ENCODE results near the gene PLEKHG3.

DNA sequence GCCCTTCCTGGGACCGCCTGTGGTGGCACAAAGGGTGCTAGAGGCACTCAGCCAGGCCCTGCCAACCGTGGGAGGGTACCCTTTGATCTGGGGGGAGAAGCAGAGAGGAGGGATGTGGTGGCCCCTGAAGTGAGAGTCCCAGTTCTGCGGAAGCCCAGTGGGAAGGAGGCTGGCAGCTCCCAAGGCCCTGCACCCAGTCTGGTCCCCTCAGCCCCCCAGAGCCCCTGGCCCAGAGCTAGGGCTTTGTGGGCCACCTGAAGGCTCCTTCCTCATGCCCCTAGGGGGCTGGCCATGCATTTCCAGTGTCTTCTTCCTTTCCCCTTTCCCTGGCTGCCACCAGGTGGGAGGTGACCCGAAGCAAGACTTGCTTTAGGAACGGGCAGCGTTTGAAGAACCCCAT, 44.3 kb downstream of the PLEKHG3 start:
- no peak for TF ChIP-seq EP300 (IDR thresholded peaks at IDR 0.05; ENCODE audit: borderline replicate concordance)
- TF ChIP-seq CREB1 (IDR thresholded peaks at IDR 0.05; ENCODE audit: low read depth), result no peak
- no peak for TF ChIP-seq RAD21 (IDR thresholded peaks at IDR 0.05; ENCODE audit: low read depth)
- no peak for TF ChIP-seq EGR1 (IDR thresholded peaks at IDR 0.05)
- TF ChIP-seq FOXM1 (IDR thresholded peaks at IDR 0.05; ENCODE audit: borderline replicate concordance, low read depth), result no peak
- TF ChIP-seq TAF1 (IDR thresholded peaks at IDR 0.05; ENCODE audit: low read depth), result no peak
- no peak for TF ChIP-seq YY1 (IDR thresholded peaks at IDR 0.05; ENCODE audit: low read depth)
- TF ChIP-seq, protein P1, sequence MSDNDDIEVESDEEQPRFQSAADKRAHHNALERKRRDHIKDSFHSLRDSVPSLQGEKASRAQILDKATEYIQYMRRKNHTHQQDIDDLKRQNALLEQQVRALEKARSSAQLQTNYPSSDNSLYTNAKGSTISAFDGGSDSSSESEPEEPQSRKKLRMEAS (IDR thresholded peaks at IDR 0.05), result no peak
- no peak for TF ChIP-seq TCF12 (IDR thresholded peaks at IDR 0.05; ENCODE audit: low read depth)
- no peak for TF ChIP-seq NFIC (IDR thresholded peaks at IDR 0.05)
- TF ChIP-seq CEBPB (IDR thresholded peaks at IDR 0.05), result no peak
- no peak for TF ChIP-seq TEAD4 (IDR thresholded peaks at IDR 0.05)
- TF ChIP-seq USF1 (IDR thresholded peaks at IDR 0.05), result no peak
- TF ChIP-seq, protein P2, sequence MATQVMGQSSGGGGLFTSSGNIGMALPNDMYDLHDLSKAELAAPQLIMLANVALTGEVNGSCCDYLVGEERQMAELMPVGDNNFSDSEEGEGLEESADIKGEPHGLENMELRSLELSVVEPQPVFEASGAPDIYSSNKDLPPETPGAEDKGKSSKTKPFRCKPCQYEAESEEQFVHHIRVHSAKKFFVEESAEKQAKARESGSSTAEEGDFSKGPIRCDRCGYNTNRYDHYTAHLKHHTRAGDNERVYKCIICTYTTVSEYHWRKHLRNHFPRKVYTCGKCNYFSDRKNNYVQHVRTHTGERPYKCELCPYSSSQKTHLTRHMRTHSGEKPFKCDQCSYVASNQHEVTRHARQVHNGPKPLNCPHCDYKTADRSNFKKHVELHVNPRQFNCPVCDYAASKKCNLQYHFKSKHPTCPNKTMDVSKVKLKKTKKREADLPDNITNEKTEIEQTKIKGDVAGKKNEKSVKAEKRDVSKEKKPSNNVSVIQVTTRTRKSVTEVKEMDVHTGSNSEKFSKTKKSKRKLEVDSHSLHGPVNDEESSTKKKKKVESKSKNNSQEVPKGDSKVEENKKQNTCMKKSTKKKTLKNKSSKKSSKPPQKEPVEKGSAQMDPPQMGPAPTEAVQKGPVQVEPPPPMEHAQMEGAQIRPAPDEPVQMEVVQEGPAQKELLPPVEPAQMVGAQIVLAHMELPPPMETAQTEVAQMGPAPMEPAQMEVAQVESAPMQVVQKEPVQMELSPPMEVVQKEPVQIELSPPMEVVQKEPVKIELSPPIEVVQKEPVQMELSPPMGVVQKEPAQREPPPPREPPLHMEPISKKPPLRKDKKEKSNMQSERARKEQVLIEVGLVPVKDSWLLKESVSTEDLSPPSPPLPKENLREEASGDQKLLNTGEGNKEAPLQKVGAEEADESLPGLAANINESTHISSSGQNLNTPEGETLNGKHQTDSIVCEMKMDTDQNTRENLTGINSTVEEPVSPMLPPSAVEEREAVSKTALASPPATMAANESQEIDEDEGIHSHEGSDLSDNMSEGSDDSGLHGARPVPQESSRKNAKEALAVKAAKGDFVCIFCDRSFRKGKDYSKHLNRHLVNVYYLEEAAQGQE (IDR thresholded peaks at IDR 0.05; ENCODE audit: low read depth), result no peak
